ENCODE results near the gene PUSL1.
A peak's percentile ranks its signal among the peaks of the same experiment; 100 is the strongest.

The PUSL1 gene

GRCh38 chr1:1353389-1354151, 45.2 kb downstream of the PUSL1 start:
- H3K36me3 ChIP-seq (ENCODE audit: control insufficient read depth, insufficient read depth, low read length): no peaks in the 10 kb centered on the region
- H3K4me3 ChIP-seq (ENCODE audit: low read depth, low read length): no peak overlapping the region
- no peaks in the 10 kb centered on the region for H3K9me3 ChIP-seq (ENCODE audit: control insufficient read depth, low read length)
- H3K4me1 ChIP-seq: no peaks in the 10 kb centered on the region
- TF ChIP-seq CTCF (IDR thresholded peaks at IDR 0.05): no peak
- H3K79me2 ChIP-seq: no peaks in the 10 kb centered on the region
- no peak overlapping the region for H3K27ac ChIP-seq
- no peak overlapping the region for H3K9ac ChIP-seq
- no peak overlapping the region for H2AFZ ChIP-seq
- H3K27me3 ChIP-seq (ENCODE audit: control insufficient read depth, insufficient read depth, low read length): no peaks in the 10 kb centered on the region
- H3K4me2 ChIP-seq (ENCODE audit: low read length): no peak overlapping the region

- Histone ChIP-seq H3K9ac (no peak overlapping the region), H3K4me2 (ENCODE audit: low read length) (no peak overlapping the region), H3K9me3 (ENCODE audit: control insufficient read depth, low read length) (no peaks in the 10 kb centered on the region), H3K27ac (no peak overlapping the region), H2AFZ (no peak overlapping the region), H3K4me1 (no peaks in the 10 kb centered on the region), H3K36me3 (ENCODE audit: control insufficient read depth, insufficient read depth, low read length) (no peaks in the 10 kb centered on the region), H3K27me3 (ENCODE audit: control insufficient read depth, insufficient read depth, low read length) (no peaks in the 10 kb centered on the region), H3K79me2 (no peaks in the 10 kb centered on the region), H3K4me3 (ENCODE audit: low read depth, low read length) (no peak overlapping the region)
- TF ChIP-seq CTCF (IDR thresholded peaks at IDR 0.05): no peak
These were observed 46.2 kb downstream of the PUSL1 start for GRCh38 chr1:1354271-1355247.

GRCh38 chr1:1355416-1355815, 47.0 kb downstream of the PUSL1 start:
- no peak for TF ChIP-seq CTCF (IDR thresholded peaks at IDR 0.05)
- no peak overlapping the region for H3K4me3 ChIP-seq (ENCODE audit: low read depth, low read length)
- no peaks in the 10 kb centered on the region for H3K9me3 ChIP-seq (ENCODE audit: control insufficient read depth, low read length)
- no peak overlapping the region for H3K27ac ChIP-seq
- no peaks in the 10 kb centered on the region for H3K4me1 ChIP-seq
- peak overlapping the region; percentile 44 for H3K4me2 ChIP-seq (ENCODE audit: low read length)
- H3K9ac ChIP-seq: no peak overlapping the region
- H3K27me3 ChIP-seq (ENCODE audit: control insufficient read depth, insufficient read depth, low read length): no peaks in the 10 kb centered on the region
- H3K79me2 ChIP-seq: no peaks in the 10 kb centered on the region
- H3K36me3 ChIP-seq (ENCODE audit: control insufficient read depth, insufficient read depth, low read length): no peaks in the 10 kb centered on the region
- no peak overlapping the region for H2AFZ ChIP-seq

- Histone ChIP-seq H3K4me1 (no peaks in the 10 kb centered on the region), H3K36me3 (ENCODE audit: control insufficient read depth, insufficient read depth, low read length) (no peaks in the 10 kb centered on the region), H3K9me3 (ENCODE audit: control insufficient read depth, low read length) (no peaks in the 10 kb centered on the region), H3K79me2 (no peaks in the 10 kb centered on the region), H3K27ac (no peak overlapping the region), H3K4me2 (ENCODE audit: low read length) (no peak overlapping the region), H3K27me3 (ENCODE audit: control insufficient read depth, insufficient read depth, low read length) (no peaks in the 10 kb centered on the region), H2AFZ (no peak overlapping the region), H3K4me3 (ENCODE audit: low read depth, low read length) (no peak overlapping the region), H3K9ac (no peak overlapping the region)
- no peak for TF ChIP-seq CTCF (IDR thresholded peaks at IDR 0.05)
These were observed 47.9 kb downstream of the PUSL1 start for GRCh38 chr1:1356166-1356795.

Measured in parathyroid adenoma (tissue), 2 donors.